CD4-positive, alpha-beta T cell treated with Interleukin-15 for 4 hours (primary cell): Measurements from ENCODE around the gene EFCAB10.
"Not testable (repeated sequence)": the region's sequence is repeated elsewhere in the genome, so short reads cannot be mapped to it uniquely, and the experiment has no call there.

Source experiments
- DNase-seq: peaks from one replicate; pipeline ENCODE4 v3.0.0-alpha.2; 2020; ENCODE audit warnings: low spot score

EFCAB10 gene

DNA sequence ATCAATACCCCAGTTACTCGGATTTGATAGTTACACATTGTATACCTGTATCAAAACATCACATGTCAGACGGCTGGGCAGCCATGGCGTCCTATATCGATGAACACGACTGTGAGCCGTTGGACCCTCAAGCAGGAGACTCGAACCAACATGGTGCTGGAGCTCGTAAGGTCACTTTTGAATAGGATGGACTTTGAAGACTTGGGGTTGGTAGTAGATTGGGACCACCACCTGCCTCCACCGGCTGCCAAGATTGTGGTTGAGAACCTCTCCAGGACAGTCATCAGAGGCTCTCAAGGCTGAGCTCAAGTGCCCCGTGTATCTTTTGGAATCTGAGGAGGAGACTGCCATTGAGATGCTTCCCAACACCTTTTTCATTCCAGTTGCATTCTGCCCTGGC, 51.2 kb downstream of the EFCAB10 start:
- no peak for DNase-seq

DNA sequence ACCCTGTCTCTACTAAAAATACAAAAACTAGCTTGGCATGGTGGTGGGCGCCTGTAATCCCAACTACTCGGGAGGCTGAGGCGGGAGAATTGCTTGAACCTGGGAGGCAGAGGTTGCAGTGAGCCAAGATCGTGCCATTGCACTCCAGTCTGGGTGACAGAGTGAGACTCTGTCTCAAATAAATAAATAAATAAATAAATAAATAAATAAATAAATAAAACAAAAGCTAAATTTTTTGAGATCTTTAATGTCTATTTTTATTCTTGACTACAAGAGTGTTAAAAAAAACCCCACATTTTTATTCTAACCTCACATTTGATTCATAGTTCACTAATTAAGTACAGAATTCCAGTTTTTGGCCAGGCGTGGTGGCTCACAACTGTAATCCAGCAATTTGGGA, 53.6 kb downstream of the EFCAB10 start:
- DNase-seq = not testable (repeated sequence)

DNA sequence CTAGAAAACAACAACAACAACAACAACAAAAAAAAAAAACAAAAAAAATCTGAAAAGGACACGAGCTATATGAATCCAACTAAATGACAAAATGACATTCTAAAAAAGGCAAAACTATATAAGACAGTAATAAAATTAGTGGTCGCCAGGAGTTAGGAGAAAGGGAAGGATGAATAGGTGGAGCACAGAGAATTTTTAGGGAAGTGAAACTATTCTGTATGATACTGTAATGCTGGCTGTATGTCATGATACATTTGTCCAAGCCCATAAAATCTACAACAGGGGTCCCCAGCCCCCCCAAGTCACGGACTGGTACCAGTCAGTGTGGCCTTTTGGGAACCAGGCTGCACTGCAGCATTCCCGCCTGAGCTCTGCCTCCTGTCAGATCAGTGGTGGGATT, 56.5 kb downstream of the EFCAB10 start:
- no peak for DNase-seq

DNA sequence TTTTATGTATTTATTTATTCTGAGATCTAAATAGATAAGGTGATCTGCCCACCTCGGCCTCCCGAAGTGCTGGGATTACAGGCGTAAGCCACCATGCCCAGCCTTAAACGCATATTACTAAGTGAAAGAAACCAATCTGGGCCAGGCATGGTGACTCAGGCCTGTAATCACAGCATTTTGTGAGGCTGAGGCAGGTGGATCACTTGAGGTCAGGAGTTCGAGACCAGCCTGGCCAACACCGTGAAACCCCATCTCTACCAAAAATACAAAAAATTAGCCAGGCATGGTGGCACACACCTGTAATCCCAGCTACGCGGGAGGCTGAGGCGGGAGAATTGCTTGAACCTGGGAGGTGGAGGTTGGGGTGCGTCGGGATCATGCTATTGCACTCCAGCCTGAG, 56.9 kb downstream of the EFCAB10 start:
- not testable (repeated sequence) for DNase-seq

DNA sequence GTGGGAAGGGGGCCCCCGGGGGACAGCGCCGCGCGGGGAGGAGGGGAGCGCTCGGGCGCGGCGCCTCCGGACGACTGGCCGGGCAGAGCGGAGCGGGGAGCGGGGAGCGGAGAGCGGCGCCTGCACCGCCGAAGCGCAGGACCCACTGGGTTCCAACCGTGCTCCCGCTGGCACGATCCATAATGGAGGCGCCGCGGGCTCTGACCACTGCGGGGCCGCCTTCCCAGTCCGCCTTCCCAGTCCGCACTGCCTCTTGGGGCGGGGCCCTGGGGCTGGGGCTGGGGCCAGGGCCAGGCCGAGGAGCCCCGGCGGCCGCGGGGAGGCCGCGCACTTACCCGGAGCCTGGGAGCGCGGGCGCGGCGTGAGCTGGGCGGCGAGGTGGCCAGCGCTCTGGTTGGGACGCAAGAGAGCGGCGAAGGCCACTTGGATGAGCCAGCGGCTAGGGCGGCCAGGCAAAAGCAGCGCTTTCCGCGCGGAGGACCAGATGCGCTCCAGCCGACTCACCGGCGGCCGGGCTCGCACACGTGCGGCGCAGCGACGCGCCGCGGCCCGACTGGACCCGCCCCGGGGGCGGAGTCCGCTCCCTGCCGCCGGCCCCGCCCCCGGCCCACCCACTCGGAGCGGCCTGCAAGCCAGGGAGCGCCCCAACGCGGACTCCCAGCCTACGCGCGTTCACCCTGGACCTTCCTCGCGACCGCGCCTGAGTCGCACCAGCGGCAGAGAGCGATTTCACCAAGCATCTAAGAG, 59.4 kb downstream of the EFCAB10 start, which contains the start of gene PUS7:
Gene PUS7, minus strand, starts transcription at position 555 of the 747 bp plus-strand sequence. CDS start 13,759 bp downstream, outside the sequence.
- DNase-seq = peak; percentile 82

DNA sequence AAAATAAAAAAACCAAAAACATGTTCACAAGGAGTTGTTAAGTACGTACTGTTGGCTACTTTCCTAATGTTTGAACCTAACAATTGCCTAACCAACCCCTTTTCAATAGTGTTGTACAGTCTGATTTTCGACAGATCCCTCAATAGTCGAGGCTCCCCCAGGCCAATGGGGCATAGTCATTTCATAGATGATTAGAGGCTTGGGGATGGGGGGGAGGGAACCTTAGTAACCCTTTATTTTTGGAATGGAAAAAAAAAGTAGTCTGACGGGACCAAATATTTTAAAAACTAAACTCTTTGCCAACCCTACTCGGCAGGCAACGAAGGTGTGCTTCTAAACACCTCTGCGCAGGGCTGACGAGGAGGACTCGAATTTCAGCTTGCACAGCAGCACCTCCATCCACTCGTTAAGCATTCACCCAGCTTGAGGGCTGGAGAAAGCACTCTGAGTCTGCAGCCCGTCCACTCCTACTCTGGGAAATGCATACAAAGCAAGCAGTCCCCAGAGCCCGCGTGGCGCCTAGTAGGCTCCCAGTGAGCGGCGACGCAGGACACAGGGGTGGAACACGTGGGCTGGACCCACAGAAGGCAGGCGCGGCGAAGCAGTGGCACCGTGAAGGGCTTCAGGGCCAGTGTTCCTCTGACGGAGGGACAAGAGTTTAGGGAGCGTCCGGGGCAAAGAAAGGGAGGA, 60.1 kb downstream of the EFCAB10 start:
- peak; percentile 20 for DNase-seq

DNA sequence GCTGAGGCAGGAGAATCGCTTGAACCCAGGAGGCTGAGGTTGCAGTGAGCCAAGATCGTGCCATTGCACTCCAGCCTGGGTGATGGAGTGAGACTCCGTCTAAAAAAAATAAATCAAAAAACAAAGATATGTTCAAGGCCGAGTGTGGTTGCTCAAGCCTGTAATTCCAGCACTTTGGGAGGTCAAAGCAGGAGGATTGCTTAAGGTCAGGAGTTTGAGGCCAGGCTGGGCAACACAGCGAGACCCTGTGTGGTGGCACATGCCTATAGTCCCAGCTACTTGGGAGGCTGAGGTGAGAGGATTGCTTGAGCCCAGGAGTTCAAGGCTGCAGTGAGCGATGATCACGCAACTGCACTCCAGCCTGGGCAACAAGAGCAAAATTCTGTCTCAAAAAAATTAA, 60.7 kb downstream of the EFCAB10 start:
- not testable (repeated sequence) for DNase-seq

DNA sequence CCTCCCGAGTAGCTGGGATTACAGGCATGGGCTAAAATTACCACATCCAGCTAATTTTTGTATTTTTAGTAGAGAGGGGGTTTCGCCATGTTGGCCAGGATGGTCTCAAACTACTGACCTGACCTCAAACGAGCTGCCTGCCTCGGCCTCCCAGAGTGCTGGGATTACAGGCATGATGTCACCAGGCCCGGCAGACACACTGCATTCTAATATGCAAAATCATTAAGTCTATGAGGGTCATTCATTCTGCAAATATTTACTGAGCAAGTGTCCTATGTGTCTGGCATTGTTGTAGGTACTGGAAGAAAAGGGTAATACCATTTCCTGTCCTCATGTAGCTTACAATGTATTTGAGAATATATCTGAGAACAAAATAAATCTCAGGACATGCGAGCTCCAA, 61.9 kb downstream of the EFCAB10 start:
- no peak for DNase-seq

DNA sequence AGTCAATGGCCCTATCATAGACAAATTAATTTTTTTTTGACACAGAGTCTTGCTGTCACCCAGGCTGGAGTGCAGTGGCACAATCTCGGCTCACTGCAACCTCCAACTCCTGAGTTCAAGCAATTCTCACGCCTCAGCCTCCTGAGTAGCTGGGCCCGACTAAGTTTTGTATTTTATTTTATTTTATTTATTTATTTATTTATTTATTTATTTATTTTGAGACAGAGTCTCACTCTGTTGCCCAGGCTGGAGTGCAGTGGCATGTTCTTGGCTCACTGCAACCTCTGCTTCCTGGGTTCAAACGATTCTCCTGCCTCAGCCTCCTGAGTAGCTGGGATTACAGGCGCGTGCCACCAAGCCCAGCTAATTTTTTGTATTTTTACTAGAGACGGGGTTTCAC, 65.7 kb downstream of the EFCAB10 start:
- not testable (repeated sequence) for DNase-seq
